ENCODE results near the gene MAPK10. TPM values are rescaled to one million over a fixed set of nuclear protein-coding genes. Genes with fewer than 3 reads are reported as not detected.

MAPK10 gene
- total RNA-seq, 1 experiment from 2014 or later: 0.44 TPM

DNA sequence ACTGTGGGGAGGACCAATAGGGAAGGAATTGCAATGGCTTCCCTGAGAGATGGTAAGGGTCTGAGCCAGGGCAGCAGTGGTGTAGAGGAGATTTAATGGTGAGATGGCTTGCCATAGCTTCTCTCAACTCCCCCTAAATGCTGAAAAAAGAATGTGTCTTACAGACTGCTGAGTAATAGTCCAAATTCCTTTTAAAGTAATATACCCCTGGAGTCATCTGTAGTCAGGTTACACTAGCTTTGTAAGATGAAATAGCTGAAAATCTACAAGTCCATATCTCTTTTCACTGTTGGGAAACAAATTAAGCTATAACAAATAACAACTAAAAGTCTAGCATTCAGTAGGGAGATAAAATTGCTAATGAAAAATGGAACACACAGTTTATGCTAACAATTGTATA, 33.5 kb downstream of the MAPK10 start:
- no peaks in the 10 kb centered on the region for H3K9me2 ChIP-seq (replicated peaks; ENCODE audit: low read length)
- no peak for TF ChIP-seq EZH2 (IDR thresholded peaks at IDR 0.05; ENCODE audit: low read length, unreplicated experiment)
- TF ChIP-seq EZH2phosphoT487 (IDR thresholded peaks at IDR 0.05; ENCODE audit: borderline replicate concordance, low read length): no peak
- TF ChIP-seq, protein P1, sequence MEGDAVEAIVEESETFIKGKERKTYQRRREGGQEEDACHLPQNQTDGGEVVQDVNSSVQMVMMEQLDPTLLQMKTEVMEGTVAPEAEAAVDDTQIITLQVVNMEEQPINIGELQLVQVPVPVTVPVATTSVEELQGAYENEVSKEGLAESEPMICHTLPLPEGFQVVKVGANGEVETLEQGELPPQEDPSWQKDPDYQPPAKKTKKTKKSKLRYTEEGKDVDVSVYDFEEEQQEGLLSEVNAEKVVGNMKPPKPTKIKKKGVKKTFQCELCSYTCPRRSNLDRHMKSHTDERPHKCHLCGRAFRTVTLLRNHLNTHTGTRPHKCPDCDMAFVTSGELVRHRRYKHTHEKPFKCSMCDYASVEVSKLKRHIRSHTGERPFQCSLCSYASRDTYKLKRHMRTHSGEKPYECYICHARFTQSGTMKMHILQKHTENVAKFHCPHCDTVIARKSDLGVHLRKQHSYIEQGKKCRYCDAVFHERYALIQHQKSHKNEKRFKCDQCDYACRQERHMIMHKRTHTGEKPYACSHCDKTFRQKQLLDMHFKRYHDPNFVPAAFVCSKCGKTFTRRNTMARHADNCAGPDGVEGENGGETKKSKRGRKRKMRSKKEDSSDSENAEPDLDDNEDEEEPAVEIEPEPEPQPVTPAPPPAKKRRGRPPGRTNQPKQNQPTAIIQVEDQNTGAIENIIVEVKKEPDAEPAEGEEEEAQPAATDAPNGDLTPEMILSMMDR (conservative IDR thresholded peaks at IDR 0.05; ENCODE audit: low read depth, low read length): no peak
- BruUV-seq (replicated peaks): no TSS peak
- H3K9me3 ChIP-seq (ENCODE audit: low read length): no peaks in the 10 kb centered on the region
- H3K27me3 ChIP-seq (ENCODE audit: low read length): no peaks in the 10 kb centered on the region
- CTCF ChIA-PET: interaction anchor here (0.7 kb wide), 1 partner anchor 65 kb away, joined by 5 read pairs; no protein-coding TSS in a partner anchor
- no peaks in the 10 kb centered on the region for H3K79me2 ChIP-seq (ENCODE audit: low read length)
- no peak overlapping the region for H3K4me3 ChIP-seq (ENCODE audit: low read length)
- DNase-seq (no peak), ATAC-seq (no peak)
- H4K20me1 ChIP-seq (ENCODE audit: low read length): no peaks in the 10 kb centered on the region
- no peak overlapping the region for H2AFZ ChIP-seq (ENCODE audit: low read length)
- POLR2A ChIA-PET (ENCODE audit: unreplicated experiment): no interaction called here
- H3F3A ChIP-seq (ENCODE audit: low read length, unreplicated experiment): no peaks in the 10 kb centered on the region
- H3K27ac ChIP-seq (ENCODE audit: low read length): no peak overlapping the region
- H3K36me3 ChIP-seq (ENCODE audit: low read depth, low read length): no peaks in the 10 kb centered on the region
- no peak overlapping the region for H3K4me2 ChIP-seq (ENCODE audit: low read length)
- intact Hi-C loops (cut with micrococcal nuclease): no loop called here
- H3K4me1 ChIP-seq (ENCODE audit: insufficient read depth, low read length): no peaks in the 10 kb centered on the region
- H3K9ac ChIP-seq (ENCODE audit: low read length): no peak overlapping the region

DNA sequence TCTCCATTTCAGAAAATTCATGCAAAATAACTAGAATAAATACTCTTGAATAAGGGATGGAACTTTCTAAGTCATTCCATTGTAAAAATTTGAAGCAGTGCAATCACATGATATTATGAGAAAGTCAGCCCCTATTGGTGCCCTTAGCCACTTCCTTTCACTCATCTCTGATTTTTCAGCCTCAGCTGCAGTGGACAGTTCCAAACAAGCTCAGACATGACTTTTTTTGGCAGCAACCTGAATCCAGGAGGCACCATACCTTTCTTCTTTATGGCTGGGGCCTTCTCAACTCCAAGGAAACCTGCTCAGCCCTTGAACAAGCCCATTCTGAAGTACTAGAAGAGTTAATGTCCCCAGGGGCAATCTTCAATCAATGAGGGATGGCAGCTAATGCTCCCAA, 40.5 kb downstream of the MAPK10 start:
- TF ChIP-seq, protein P1 (conservative IDR thresholded peaks at IDR 0.05; ENCODE audit: low read depth, low read length): no peak
- TF ChIP-seq EZH2 (IDR thresholded peaks at IDR 0.05; ENCODE audit: low read length, unreplicated experiment) (no peak), EZH2phosphoT487 (IDR thresholded peaks at IDR 0.05; ENCODE audit: borderline replicate concordance, low read length) (no peak)
- no peak for DNase-seq
- Histone ChIP-seq H3K36me3 (ENCODE audit: low read depth, low read length) (no peaks in the 10 kb centered on the region), H3F3A (ENCODE audit: low read length, unreplicated experiment) (no peaks in the 10 kb centered on the region), H2AFZ (ENCODE audit: low read length) (no peak overlapping the region), H3K9me2 (replicated peaks; ENCODE audit: low read length) (no peaks in the 10 kb centered on the region), H3K4me1 (ENCODE audit: insufficient read depth, low read length) (no peaks in the 10 kb centered on the region), H3K9ac (ENCODE audit: low read length) (no peak overlapping the region), H3K9me3 (ENCODE audit: low read length) (no peaks in the 10 kb centered on the region), H4K20me1 (ENCODE audit: low read length) (no peaks in the 10 kb centered on the region), H3K27ac (ENCODE audit: low read length) (no peak overlapping the region), H3K27me3 (ENCODE audit: low read length) (no peaks in the 10 kb centered on the region), H3K4me3 (ENCODE audit: low read length) (no peak overlapping the region), H3K4me2 (ENCODE audit: low read length) (no peak overlapping the region), H3K79me2 (ENCODE audit: low read length) (no peaks in the 10 kb centered on the region)
- POLR2A ChIA-PET (ENCODE audit: unreplicated experiment): no interaction called here
- BruUV-seq (replicated peaks): no TSS peak
- intact Hi-C loops (cut with micrococcal nuclease): no loop called here
- CTCF ChIA-PET: no interaction called here
- ATAC-seq: no peak

DNA sequence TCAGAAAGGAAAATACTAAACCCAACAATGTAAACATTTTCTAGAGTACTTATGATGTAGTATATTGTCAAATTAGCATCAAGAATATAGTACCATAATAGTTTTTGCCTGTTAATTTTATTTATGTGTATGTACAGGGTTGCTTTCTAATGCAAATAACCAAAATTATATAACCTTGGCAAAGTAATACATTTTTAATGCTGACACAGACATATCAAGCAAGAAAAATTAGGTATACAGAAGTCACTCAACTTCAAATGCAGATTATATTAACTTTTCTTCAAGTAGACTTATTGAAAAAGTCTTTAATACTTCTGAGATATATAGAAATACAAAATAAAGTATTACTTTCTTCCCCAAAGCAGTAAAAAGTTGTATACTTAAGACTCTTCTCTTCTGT, 44.3 kb downstream of the MAPK10 start:
- Histone ChIP-seq H3K27ac (ENCODE audit: low read length) (no peak overlapping the region), H3K4me2 (ENCODE audit: low read length) (no peak overlapping the region), H3K9ac (ENCODE audit: low read length) (no peak overlapping the region), H3K79me2 (ENCODE audit: low read length) (no peaks in the 10 kb centered on the region), H4K20me1 (ENCODE audit: low read length) (no peaks in the 10 kb centered on the region), H2AFZ (ENCODE audit: low read length) (no peak overlapping the region), H3K4me3 (ENCODE audit: low read length) (no peak overlapping the region), H3K9me2 (replicated peaks; ENCODE audit: low read length) (no peaks in the 10 kb centered on the region), H3K27me3 (ENCODE audit: low read length) (no peaks in the 10 kb centered on the region), H3K4me1 (ENCODE audit: insufficient read depth, low read length) (no peaks in the 10 kb centered on the region), H3K36me3 (ENCODE audit: low read depth, low read length) (no peaks in the 10 kb centered on the region), H3K9me3 (ENCODE audit: low read length) (no peaks in the 10 kb centered on the region), H3F3A (ENCODE audit: low read length, unreplicated experiment) (no peaks in the 10 kb centered on the region)
- CTCF ChIA-PET: no interaction called here
- POLR2A ChIA-PET (ENCODE audit: unreplicated experiment): no interaction called here
- TF ChIP-seq EZH2phosphoT487 (IDR thresholded peaks at IDR 0.05; ENCODE audit: borderline replicate concordance, low read length): no peak
- TF ChIP-seq, protein P1 (conservative IDR thresholded peaks at IDR 0.05; ENCODE audit: low read depth, low read length): no peak
- no peak for TF ChIP-seq EZH2 (IDR thresholded peaks at IDR 0.05; ENCODE audit: low read length, unreplicated experiment)
- intact Hi-C loops (cut with micrococcal nuclease): no loop called here
- no peak for ATAC-seq
- DNase-seq: no peak
- BruUV-seq (replicated peaks): no TSS peak

Measured in PC-3 (cell line).